H1 (cell line): ENCODE measurements around the gene PLEKHA1. TPM values are rescaled to one million over a fixed set of nuclear protein-coding genes. Genes with fewer than 3 reads are reported as not detected.
A peak's percentile ranks its signal among the peaks of the same experiment; 100 is the strongest.

Experiments
- ASH2L ChIP-seq: fragments of 200-600, 300-600 bp; sonication (generic); IDR thresholded peaks from one replicate; pipeline ENCODE4 v1.7.1; 2017; ENCODE audit warnings: low read length
- CBX5 ChIP-seq: fragments of 300-800, 300-1000 bp; sonication (generic); IDR thresholded peaks from 2 replicates; pipeline ENCODE4 v1.7.1; 2016; ENCODE audit warnings: antibody characterized with exemption, low read length, low read depth
- CBX8 ChIP-seq: fragments of 300-800, 300-1000 bp; sonication (generic); IDR thresholded peaks from 2 replicates; pipeline ENCODE4 v1.7.1; 2016; ENCODE audit warnings: low read depth, low read length, borderline replicate concordance
- CEBPB ChIP-seq: IDR thresholded peaks from 2 replicates; pipeline ENCODE4 v1.6.1; 2012; ENCODE audit warnings: low read depth, low read length
- CHD2 ChIP-seq: IDR thresholded peaks from 2 replicates; pipeline ENCODE4 v1.6.1; 2012; ENCODE audit warnings: low read length, improper control_type of control experiment
- CTBP2 ChIP-seq: IDR thresholded peaks from 2 replicates; pipeline ENCODE4 v1.7.0; 2011; ENCODE audit warnings: borderline replicate concordance, mild to moderate bottlenecking, moderate library complexity, mixed read lengths, low read length; ENCODE audit not compliant: insufficient read depth, insufficient read length
- HDAC2 ChIP-seq, 2 experiments: fragments of 300-600 bp in 1 of 2; sonication (generic) in 1 of 2; IDR thresholded peaks; 2 replicates each; pipeline ENCODE4 v1.6.1; 2011 to 2012; ENCODE audit warnings: low read depth in 2 of 2, low read length in 2 of 2, mild to moderate bottlenecking in 2 of 2, moderate library complexity in 2 of 2, borderline replicate concordance in 1 of 2, inconsistent platforms in 1 of 2
- HDAC6 ChIP-seq: IDR thresholded peaks from one replicate; pipeline ENCODE4 v1.7.1; 2012; ENCODE audit warnings: low read depth, mild to moderate bottlenecking, inconsistent platforms, low read length, moderate library complexity
- JUN ChIP-seq: IDR thresholded peaks from 2 replicates; pipeline ENCODE4 v1.6.1; 2011; ENCODE audit warnings: low read depth, mild to moderate bottlenecking, improper control_type of control experiment, low read length
- NANOG ChIP-seq: IDR thresholded peaks from 2 replicates; pipeline ENCODE4 v1.6.1; 2011; ENCODE audit warnings: low read length, low read depth, mild to moderate bottlenecking, inconsistent platforms; ENCODE audit not compliant: insufficient read depth, poor library complexity, severe bottlenecking
- PHF8 ChIP-seq: fragments of 200-600 bp; sonication (generic); conservative IDR thresholded peaks from 2 replicates; pipeline ENCODE4 v1.7.1; 2012; ENCODE audit warnings: low read depth, mild to moderate bottlenecking, inconsistent platforms, low read length, moderate library complexity
- RBBP5 ChIP-seq: IDR thresholded peaks from 2 replicates; pipeline ENCODE4 v1.7.1; 2012; ENCODE audit warnings: low read depth, mild to moderate bottlenecking, inconsistent platforms, low read length, moderate library complexity, borderline replicate concordance
- RXRA ChIP-seq: IDR thresholded peaks from 2 replicates; pipeline ENCODE4 v1.6.1; 2011; ENCODE audit warnings: low read depth, mild to moderate bottlenecking, low read length, moderate library complexity; ENCODE audit not compliant: insufficient read depth
- SAP30 ChIP-seq: fragments of 300-600 bp; sonication (generic); IDR thresholded peaks from 2 replicates; pipeline ENCODE4 v1.7.1; 2012; ENCODE audit warnings: low read length, moderate library complexity, mild to moderate bottlenecking, inconsistent platforms; ENCODE audit not compliant: insufficient read depth, insufficient replicate concordance
- SP2 ChIP-seq: IDR thresholded peaks from 2 replicates; pipeline ENCODE4 v1.6.1; 2012; ENCODE audit warnings: mild to moderate bottlenecking, low read length, inconsistent platforms
- TCF12 ChIP-seq: IDR thresholded peaks from 2 replicates; pipeline ENCODE4 v1.6.1; 2011; ENCODE audit warnings: low read depth, mild to moderate bottlenecking, low read length
- TEAD4 ChIP-seq: IDR thresholded peaks from 2 replicates; pipeline ENCODE4 v1.6.1; 2012; ENCODE audit warnings: low read depth, low read length, inconsistent platforms, mixed read lengths
- polyA plus RNA-seq, 7 experiments: library from polyadenylated mRNA; depleted of rRNA in 3 of 7; stranded (reverse) in 5 of 7; unstranded in 2 of 7; fragments of >200 nt in 5 of 7; fragments of 200-250 nt in 2 of 7; gene quantifications; 1 replicate in 5 of 7; 2 replicates in 1 of 7; 4 replicates in 1 of 7; pipeline versions ENCODE4 v1.2.1 to v1.2.3, GENCODE V29; 2011 to 2013; ENCODE audit warnings: missing spikeins in 2 of 7, mixed read lengths in 2 of 7
- total RNA-seq: library from RNA; stranded (reverse); fragmentation: NEBNext Ultra II Directional; extraction: Animal tissue kit (Norgen Biotek cat#: 25700); gene quantifications from 2 replicates; pipeline ENCODE4 v1.2.1, GENCODE V29; 2021
- TF ChIP-seq, protein P1 (sequence below): IDR thresholded peaks from 2 replicates; pipeline ENCODE4 v1.6.1; 2012; ENCODE audit warnings: inconsistent platforms
- TF ChIP-seq, protein P2 (sequence below): IDR thresholded peaks from 2 replicates; pipeline ENCODE4 v1.6.1; 2012; ENCODE audit warnings: inconsistent platforms

Gene PLEKHA1
- total and polyA plus RNA-seq, 2 of the 8 experiments (the other 6 are each of a cell fraction or from before 2014, with no cell fraction given) = 15.6 to 39.7 TPM

DNA sequence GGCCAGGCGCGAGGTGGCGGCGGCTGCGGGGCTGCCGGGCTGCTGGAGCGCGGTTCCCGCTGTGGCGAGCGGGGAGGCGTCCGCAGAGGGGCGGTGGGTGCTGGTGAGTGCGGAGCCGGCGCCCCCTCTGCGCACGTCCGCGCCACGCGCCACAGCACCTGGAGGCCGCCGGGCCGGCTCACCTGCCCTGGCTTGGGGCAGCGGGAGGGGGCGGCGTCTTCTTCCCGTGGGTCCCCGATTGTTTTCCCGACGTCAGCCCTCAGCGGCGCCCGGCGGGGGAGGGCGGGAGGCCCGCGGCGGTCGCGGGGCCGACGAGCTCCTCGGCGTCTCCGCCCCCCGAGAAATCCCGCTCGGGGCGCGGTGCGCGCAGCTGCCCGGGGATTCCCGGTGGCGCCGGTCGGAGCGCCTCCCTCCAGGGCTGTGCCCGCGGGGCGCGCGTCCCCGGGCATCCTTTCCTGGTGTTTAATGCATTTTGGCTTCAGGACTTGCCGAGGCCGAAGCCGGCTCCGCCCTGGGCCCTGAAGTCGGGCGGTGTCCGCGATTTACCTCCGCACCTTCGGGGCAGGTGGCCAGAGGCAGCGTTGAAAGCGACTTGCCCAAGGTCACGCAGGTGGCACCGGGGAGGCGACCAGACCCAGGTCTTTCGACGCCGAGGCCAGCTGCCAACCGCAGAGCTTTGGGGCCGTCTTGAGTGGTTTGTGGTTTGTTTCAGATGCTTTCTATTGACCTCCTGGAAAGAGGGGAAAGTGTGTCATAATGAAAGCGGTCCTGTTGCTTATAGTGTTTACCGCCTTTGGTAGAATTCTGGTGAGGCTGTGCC lies 561 bp downstream of the PLEKHA1 start (continued):
- peak in 1 of 2 experiments; percentile 70; a peak in 1 of 4 replicates for TF ChIP-seq HDAC2 (IDR thresholded peaks at IDR 0.05; ENCODE audit: borderline replicate concordance in 1 of 2, low read depth in 2 of 2, low read length in 2 of 2)
- TF ChIP-seq JUN = no peak
- no peak for TF ChIP-seq TCF12
- TF ChIP-seq SP2 = no peak
- no peak for TF ChIP-seq CEBPB
- TF ChIP-seq, protein P1, sequence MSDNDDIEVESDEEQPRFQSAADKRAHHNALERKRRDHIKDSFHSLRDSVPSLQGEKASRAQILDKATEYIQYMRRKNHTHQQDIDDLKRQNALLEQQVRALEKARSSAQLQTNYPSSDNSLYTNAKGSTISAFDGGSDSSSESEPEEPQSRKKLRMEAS = peak; percentile 90
- TF ChIP-seq PHF8 = peak; percentile 39
- TF ChIP-seq HDAC6 = no peak
- TF ChIP-seq, protein P2, sequence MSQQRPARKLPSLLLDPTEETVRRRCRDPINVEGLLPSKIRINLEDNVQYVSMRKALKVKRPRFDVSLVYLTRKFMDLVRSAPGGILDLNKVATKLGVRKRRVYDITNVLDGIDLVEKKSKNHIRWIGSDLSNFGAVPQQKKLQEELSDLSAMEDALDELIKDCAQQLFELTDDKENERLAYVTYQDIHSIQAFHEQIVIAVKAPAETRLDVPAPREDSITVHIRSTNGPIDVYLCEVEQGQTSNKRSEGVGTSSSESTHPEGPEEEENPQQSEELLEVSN = peak; percentile 80
- TF ChIP-seq CBX8 = no peak
- peak; percentile 78 for TF ChIP-seq ASH2L
- TF ChIP-seq CTBP2 = no peak
- TF ChIP-seq CHD2 = no peak
- no peak for TF ChIP-seq SAP30
- TF ChIP-seq CBX5 = no peak
- no peak for TF ChIP-seq NANOG
- no peak for TF ChIP-seq TEAD4
- TF ChIP-seq RBBP5 = peak; percentile 85; the same call in 1 of the 2 replicates
- no peak for TF ChIP-seq RXRA
